ENCODE results near the gene EPB41L4A.

The EPB41L4A gene

DNA sequence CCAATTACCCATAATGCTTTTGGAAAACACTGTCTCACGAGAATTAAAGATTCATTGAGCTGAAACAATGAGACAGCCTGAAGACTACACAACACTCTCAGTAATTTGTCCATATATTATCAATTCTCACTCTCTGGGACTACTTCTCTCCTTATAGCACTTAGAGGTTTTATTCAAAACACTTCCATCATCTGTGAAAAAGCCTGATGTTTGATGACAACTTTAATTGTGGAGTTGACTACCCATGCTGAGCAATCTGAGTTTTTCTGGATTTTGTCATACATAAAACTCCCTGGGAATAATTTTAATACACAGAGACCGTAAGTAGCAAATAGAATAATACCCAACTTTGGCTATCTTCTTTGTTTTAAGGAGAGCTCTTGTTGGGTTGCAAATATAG lies 305.5 kb downstream of the EPB41L4A start:
- DNase-seq (ENCODE audit: low spot score): no peak

All from putamen (tissue), 1 donor.